NCI-H146 treated with DMSO at 0.1 percent for 48 hours (cell line): Measurements from ENCODE around the gene TESK1.
A peak's percentile ranks its signal among the peaks of the same experiment; 100 is the strongest.

Experiments
- DNase-seq: peaks from one replicate; lab custom pipeline; 2025; ENCODE audit not compliant: unreplicated experiment; lab: John Stamatoyannopoulos, UW

The TESK1 gene

DNA sequence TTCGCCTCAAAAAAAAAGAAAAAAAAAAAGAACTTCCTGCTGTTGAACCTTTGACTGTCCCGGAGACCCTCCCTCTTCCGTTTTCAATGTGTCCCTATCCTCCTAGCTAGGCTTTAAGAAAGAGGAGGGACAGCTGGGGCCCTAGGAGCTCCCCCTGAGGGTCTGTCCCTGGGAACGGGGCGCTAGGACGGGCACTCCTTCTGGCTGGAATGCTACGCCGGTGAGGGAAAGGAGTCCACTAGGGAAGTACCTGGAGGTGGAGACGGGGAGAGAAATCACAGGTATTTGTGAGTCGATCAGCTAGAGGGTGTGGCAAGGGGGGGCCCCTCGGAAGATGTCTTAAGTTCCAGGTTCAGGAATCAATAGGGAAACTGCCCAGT, 41.1 kb downstream of the TESK1 start:
- DNase-seq = peak; percentile 71

DNA sequence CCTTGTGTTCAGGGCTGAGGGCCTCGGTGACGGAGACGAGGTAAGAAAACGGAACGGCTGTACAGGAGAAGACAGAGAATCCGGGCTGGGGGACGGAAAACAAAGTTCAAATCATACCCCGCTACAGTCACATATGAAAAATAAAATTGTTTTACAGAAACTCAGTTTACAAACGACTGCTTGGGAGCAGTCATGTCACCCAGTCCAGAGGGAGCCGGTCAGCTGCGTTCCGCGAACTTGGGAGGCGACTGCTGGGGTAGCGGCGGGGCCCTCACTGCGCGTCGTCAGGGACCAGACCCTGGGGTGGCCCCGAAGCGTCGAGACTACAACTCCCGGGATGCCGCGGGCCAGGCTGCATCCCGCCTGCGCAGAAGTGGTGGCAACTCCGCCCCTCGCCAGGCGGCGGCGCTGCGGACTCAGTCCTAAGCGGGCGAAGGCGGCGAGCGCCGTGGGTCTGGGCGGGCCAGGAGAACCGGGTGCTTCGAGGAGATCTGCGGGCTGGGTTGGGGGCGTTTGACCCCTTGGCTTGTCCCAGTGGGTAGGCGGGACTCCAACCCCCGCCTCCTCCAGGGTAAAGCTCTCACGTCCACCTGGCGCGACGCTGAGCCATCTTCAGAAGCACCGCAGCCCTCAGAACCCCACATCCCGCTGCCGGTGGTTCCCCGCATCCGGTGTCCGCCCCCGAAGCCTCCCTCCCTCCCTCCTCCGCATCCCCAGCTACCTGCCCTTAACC, 41.6 kb downstream of the TESK1 start:
- peak; percentile 90 for DNase-seq

DNA sequence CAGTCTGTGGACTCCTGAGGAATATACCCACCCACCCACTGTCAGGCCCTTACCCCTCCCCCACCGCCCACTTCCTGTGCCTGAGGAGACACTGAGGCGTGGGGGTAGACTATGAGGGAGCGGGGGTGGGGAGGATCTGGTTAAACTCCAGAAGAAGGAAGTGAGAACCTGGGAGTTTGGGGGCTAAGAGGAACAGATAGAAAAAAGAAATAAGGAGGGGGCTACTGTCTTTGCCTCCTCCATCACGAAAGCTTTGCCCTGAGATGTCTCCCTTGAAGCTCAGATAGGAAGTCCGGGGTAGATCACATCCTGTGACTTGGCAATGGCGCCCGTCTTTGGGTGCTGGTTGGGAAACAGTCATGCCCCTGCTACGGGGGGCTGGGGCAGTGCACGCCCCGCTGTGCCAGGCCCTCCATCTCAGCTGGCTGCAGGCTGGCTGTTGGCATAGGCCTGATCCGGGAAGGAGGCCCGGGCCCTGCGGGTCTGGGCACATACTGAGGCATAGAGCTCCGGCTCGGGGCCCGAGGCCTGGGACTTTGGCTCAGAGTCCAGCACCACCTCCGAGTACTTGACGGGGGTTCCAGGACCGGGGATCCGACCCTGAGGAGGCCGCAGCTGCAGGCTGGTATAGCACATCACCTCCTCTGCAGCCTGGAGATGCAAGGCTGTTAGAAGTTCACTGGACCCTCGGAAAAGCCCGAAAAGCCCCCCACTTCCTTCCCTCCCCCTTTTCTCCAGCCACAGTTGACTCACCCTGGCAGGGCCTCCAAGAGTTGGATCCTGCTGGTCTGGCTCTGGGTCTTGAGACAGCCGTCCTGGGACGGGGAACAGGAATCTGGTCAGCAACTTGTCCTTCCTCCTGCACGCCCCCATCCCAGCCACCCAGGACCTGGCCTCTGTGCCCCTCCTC, 44.6 kb downstream of the TESK1 start:
- DNase-seq = no peak

DNA sequence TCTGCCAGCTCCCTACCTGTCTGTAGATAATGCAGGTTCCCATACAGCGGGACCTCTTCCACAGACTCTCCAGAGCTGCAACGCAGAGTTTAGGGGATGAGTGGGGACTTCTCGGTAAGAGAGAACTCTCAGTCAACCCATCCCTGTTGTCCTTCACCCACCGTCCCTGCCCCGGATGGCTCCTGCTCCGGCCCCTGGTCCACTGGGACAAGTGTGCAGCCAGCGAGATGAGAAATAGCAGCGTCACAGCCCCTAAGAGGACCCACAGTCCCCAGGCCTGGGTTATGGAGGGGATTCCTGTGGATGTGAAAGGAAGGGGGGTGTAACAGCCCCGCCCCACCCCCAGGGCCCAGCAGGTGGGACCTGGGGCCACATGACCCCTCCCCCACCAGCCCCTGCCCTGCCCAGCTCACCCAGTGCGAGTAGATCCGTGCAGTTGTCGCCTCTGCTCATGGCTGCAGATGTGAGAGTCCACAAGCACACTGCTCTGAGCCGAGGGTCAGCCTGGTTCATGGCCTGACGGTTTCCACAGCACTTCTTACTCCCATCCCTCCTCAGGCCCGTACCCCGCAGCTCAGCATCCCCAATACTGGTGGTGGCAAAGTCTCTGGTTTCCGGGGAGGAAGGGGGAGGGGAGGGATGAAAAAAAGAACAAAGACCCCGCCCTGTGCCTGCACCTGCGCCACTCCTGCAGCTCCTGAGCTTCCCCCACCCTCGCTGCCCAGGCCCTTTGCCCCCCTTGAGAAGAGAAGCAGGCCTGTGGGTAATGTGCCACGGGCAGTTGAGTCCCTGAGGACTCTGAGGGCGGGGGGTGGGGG, 45.5 kb downstream of the TESK1 start, which contains the start of gene SIT1:
Gene SIT1, minus strand, starts transcription at position 591 of the 818 bp plus-strand sequence. Its CDS starts 78 bp downstream, at position 513.
- DNase-seq = no peak

DNA sequence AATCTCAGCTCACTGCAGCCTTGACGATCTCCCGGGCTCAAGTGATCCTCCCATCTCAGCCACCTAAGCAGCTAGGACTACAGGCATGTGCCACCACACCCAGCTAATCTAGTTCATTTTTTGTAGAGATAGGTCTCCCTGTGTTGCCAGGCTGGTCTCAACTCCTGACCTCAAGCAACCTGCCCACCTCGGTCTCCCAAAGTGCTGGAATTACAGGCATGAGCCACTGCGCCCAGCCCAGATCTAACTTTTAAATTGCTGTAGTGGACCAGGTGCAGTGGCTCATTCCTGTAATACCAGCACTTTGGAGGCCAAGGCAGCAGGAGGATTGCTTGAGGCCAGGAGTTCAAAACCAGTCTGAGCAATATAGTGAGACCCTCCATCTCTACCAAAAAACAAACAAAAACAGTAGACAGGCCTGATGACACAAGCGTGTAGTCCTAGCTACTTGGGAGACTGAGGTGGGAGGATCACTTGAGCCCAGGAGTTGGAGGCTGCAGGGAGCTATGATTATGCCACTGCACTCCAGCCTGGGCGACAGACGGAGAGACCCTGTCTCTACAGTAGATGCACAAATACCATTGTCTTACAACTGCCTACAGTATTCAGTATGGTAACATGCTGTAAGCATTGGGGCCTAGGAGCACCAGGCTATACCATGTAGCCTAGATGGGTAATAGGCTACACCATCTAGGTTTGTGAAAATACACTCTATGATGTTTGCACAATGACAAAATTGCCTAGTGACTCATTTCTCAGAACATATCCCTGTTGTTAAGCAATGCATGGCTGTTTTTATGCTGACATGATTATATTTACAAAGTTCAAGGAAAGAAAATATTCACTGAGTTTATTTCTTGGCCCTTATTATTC, 47.1 kb downstream of the TESK1 start:
- DNase-seq = no peak

DNA sequence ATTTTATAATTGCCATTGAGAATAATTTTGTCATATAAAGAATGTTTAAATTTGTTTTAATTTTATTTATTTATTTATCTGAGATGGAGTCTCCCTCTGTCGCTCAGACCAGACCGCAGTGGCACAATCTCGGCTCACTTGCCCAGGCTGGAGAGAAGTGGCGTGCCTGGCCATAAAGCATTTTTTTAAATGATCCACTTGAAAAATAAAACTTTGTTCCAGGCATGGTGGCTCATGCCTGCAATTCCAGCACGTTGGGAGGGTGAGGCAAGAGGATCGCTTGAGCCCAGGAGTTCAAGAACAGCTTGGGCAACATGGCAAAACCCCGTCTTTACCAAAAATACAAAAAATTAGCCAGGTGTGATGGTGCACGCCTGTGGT, 47.8 kb downstream of the TESK1 start:
- DNase-seq = no peak

DNA sequence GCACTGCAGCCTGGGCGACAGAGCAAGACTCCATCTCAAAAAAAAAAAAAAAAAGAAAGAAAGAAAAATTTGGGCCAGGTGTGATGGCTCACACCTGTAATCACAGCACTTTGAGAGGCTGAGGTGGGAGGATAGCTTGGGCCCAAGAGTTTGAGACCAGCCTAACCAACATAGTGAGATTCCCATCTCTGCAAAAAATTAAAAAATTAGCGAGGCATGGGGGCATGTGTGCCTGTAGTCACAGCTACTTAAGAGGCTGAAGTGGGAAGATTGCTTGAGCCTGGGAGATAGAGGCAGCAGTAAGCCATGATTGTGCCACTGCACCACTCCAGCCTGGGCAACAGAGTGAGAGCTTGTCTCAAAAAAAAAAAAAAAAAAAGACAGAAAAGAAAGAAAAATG, 48.5 kb downstream of the TESK1 start:
- DNase-seq = no peak

DNA sequence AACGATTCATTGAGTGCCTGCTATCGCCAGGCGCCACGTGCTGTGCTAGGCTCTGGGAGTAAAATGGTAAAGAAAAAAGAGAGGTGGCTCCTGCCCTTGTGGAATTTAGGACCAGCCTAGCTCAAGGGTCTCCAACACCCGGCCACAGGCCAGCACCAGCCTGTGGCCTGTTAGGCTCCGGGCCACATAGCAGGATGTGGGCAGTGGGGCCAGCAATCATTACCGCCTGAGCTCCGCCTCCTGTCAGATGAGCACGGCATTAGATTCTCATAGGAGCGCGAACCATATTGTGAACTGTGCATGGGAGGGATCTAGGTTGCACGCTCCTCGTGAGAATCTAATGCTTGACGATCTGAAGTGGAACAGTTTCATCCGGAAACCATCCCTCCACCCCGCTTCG, 51.3 kb downstream of the TESK1 start:
- no peak for DNase-seq

DNA sequence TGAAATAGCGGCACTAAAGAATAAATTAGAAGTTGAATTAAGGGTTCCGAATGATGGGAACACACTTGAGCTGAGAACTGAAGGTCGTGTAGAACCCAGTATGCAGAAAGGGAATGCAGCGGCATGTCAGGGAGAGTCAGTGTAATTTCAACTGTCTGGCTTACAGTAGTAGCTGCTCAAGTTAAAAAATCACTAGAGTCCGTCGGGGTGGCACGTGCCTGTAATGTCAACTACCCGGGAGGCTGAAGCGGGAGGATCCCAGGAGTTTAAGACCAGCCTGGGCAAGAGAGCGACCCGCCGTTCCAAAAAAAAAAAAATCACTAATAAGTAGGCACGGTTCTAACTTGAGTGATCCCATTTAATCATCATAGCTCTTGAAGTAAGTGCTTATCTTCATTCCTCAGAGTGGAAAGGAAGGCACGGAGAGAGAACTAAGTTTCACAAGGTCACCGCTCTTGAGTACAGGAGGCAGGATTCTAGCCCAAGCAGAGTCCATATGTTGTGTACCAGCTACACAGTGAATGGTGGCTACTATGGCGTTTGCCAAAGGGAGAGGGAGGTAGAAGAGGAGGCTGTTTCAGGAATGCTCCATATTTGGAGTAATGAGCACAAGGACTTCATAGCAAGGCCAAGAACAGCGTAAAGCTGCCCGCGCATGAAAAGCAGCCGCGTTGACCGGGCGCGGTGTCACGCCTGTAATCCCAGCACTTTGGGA, 51.9 kb downstream of the TESK1 start:
- DNase-seq = peak; percentile 56

DNA sequence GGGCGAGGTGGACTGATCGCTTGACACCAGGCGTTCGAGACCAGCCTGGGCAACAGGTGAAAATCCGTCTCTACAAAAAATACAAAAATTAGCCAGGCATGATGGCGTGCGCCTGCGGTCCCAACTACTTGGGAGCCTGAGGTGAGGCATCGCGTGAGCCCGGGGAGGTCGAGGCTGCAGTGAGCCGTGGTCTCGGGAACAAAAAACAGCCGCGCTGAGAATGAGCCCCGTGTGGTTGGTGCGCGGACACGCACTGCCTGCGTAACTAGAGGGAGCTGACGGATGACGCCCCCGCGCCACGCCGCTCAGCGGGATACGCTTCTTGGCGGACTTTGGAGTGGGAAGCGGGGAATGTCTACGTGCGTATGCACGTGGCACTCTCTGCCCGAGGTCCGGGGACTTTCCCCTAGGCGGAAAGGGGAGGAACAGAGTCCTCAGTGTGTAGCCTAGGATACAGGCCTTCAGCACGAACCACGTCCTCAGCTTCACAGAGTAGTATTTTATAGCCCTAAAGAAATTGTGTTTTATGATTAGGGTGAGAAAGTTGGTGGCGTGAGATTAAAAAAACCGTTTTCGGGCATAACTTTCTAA, 52.6 kb downstream of the TESK1 start, which contains the start of gene RMRP:
Gene RMRP, minus strand, starts transcription at position 474 of the 591 bp plus-strand sequence.
- peak; percentile 98 for DNase-seq

DNA sequence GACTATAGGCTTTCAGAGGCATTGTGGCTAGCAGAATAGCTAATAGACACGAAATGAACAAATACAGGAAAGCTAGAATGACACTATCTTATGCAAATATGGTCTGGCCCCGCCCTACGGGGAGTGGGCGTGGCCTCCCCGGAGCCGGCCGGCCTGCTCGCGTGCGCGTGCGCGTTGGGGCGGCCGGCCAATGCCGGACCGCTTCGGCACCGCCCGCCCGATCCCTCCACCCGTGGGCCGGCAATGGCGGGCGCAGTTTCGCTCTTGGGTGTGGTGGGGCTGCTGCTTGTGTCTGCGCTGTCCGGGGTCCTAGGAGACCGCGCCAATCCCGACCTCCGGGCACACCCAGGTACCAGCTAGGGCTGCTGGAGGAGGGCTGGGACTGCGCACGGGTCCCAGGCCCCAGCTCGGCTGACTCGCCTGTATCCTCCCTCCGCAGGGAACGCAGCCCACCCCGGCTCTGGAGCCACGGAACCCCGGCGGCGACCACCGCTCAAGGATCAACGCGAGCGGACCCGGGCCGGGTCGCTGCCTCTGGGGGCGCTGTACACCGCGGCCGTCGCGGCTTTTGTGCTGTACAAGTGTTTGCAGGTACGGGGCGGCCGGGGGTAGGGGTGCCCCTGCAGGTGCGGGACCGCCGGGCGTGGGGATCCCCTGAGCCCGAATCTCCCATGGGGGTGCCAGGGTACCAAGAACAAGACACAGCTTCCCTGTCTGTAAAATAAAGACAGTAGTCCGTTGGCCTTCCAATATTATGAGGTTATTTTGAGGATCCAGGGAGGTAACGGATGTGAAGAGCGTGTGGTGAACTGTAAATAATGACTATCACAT, 53.3 kb downstream of the TESK1 start, which contains the start of gene CCDC107:
Gene CCDC107, plus strand, starts transcription at position 156 of the 831 bp plus-strand sequence. Its CDS starts 88 bp downstream, at position 244.
- peak; percentile 92 for DNase-seq

DNA sequence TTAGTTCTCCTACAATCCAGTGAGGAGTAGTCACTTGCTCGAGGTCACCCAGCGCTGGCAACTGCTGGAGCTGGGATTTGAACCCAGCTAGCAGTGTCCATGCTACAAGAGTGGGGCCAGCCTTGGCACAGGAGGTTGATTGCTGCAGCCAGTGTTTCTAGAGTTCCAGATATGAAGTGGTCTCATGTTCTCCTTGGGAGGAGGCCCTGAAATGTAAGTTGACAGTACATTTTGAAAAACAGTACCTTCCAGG, 53.8 kb downstream of the TESK1 start:
- no peak for DNase-seq

DNA sequence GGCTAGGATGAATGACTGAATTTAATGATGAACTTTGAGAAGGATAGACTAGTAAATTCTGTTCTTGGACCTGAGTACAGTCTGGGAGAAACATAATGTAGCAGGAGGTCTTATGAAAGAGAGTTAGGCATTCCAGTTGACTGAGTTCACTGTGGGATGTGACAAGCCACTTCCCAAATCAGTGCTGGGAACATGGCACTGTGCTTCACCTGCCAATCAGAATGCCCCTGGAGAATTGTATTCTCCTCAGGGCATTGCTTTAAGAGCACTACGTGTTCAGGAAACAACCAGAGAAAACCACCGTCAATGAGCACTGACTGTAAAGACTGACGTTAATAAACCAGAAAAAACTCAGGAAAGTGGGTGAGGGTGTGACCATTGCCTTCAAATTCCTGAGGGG, 54.3 kb downstream of the TESK1 start:
- DNase-seq = no peak
